DMS79 treated with DMSO at 0.1 percent for 48 hours (cell line): ENCODE data around the gene MYO18A.

Experiments
- DNase-seq: peaks from one replicate; lab custom pipeline; 2025; lab: John Stamatoyannopoulos, UW

Gene MYO18A

DNA sequence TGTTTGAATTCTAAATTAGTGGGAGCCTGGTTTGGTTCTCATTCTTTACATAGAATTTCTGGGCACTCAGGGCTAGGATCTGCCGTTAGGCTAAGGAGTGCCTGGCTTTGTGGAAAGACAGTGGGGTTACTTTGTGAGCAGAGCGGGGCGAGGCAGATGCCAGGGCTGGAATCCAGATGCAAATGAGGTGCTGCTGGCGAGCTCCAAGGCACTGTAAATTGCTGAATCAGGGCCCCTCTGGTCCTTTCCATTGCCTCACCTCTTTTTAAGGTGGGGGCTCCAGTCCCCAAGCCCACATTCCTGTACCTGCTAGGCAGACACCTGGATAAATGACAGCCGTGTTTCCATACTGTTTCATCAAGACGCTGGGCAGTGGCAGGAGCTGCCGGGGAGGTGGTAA, 103.5 kb downstream of the MYO18A start:
- no peak for DNase-seq

DNA sequence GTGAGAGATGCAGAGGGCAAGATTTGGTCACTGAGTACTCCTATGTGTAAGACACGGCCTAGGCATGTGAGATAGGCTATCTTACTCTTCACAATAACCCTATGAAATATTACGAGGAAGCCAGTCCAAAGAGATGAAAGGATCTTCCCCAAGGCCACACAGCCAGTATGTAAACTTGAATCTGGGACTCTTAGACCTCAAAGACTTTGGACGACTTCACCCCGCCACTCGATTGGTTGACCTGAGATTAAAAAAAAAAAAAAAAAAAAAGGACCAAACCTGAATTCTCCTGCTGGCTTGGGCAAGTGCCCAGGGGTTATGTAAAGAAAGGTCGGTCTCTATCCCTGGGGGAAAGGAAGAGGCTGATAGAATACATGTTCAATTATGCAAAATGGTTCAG, 104.1 kb downstream of the MYO18A start:
- no peak for DNase-seq

DNA sequence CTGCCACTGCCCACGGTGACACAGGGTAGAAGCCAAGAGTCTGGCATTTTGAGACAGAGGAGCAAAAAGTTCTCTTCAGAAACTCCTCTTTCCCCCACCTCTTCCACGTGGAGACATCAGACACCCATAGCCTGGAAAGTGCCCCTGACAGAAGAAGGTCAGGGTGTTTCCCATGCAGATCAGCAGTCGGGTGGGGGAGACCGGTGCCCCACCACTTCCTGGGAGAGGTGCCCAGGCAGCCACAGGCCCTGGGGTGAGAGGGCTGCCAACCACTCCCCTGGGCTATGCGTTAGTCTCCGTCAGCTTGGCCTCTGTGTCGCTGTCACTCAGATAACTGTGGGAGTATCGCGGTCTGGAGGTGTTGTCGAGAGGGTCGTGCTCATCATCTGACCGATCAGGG, 105.7 kb downstream of the MYO18A start:
- no peak for DNase-seq

DNA sequence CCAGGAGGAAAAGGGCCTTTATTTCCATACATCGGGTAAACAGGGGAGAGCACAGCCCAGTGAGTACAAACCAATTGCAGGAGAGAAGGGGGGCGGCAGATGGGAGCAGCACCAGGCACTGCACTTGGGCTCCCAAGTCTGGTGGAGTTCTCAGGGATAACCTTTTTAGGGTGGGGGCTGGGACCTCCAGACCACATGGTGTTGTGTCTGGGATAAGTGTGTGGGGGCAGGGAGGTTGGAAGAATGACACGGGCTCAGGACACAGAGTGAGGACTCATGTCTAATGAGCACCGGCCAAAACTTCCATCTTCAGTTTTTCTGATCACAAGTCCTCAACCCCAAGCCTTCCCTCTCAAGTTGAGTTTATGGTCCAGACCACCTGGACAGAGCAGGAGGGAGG, 106.7 kb downstream of the MYO18A start:
- no peak for DNase-seq

GRCh38 chr17:29073045-29073444, 107.2 kb downstream of the MYO18A start:
- DNase-seq, result no peak

- no peak for DNase-seq
Observed at GRCh38 chr17:29071303-29071702, 108.9 kb downstream of the MYO18A start.

DNA sequence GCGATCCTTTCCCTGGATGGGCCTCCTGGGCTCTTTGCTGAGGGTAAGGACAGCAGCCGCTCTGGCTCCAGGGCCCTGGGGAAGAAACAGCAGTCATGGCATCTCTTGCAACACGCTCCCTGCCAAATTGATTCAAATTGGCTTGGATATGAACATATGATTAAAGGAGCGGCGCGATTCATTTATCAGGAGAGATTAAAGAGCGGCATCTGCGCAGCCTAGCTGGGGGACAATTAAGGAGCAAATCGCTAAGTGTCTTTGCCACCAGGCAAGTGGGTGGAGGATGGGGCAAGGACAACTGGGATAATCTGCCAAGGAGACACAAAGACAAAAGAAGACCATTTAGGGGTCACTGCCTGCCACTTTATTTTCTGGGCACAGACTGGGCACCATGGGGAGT, 109.4 kb downstream of the MYO18A start:
- no peak for DNase-seq

- no peak for DNase-seq
Observed at GRCh38 chr17:29070308-29070707, 109.9 kb downstream of the MYO18A start.

- no peak for DNase-seq
Observed at GRCh38 chr17:29069526-29070041, 110.6 kb downstream of the MYO18A start.

DNA sequence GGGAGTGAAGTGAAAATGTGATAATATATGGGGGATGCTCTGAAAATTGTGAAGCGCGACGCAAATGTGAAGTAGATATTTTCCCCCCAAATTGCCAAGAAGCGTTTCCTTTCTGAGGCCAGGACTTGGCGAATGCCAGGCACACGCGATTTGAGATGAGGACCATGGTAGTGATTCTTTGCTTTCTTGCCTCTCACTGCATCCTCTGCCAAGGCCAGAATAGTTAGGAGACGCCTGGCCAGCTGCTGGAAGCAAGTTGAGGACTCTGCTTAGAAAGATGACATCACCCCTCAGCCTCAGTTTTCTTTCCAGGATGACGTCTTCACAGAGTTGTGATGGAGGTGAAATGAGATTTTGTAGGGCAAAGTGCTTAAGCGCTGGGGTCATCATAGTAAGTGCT, 111.4 kb downstream of the MYO18A start:
- DNase-seq, result no peak

GRCh38 chr17:29066606-29067005, 113.6 kb downstream of the MYO18A start:
- DNase-seq, result no peak

DNA sequence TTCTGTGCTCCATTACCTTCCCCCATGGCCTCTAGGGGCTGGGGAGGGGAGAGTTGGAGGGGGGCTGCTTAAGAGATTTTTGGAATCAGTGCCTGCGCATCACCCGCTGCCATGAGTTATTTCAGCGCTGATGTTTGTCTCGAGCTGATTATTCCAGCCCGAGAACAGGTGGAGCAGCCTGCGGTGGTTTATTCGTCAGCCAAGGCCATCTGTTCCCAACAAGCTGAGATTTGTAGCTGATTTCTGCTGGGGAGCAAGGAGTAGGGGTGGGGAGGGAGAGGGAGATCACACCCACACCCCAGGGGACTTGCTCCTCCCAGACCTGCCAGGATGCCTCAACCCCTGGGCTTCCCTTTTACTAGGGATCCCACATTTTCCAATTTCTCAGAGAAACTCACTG, 114.2 kb downstream of the MYO18A start:
- DNase-seq, result no peak

- no peak for DNase-seq
Observed at GRCh38 chr17:29063992-29064391, 116.2 kb downstream of the MYO18A start.

- no peak for DNase-seq
Observed at GRCh38 chr17:29062215-29062614, 118.0 kb downstream of the MYO18A start.

DNA sequence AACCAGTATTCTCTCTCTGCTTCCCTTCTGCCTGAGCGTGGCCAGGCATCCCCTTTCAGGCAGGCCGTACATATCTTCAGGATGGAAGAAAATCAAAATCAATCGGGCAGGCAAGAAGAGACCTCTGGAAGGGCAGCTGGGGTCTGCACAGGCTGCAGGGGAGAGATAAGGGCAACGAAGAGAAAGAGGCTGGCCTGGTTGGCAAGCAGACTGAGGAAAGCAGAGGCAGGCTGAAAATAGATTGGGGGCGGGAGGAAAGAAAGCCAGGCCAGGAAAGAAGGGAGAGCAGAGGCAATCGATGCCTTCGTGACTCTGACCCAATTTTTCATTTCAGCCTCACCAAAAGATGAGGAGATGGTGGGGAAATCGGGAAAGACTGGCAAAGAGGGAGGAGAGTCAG, 119.2 kb downstream of the MYO18A start:
- DNase-seq, result no peak

DNA sequence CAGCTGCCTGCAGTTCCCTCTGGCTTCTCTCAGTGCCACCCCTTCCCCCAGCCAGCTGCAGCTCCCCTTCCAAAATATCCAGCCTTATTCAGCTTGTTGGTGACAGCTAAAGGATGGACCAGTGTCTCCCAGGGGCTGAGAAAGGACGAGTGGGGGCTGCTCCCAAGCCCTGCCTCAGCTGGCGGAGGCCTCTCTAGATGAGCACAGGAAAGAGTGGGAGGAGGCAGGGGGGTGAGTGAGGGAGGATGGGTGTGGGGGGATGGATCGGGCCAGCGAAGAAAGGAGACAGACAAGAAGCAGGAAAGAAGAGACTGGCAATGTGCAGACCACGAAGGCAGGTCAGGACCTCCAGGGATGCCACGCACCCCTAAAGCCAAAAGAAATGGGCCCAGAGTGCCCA, 119.7 kb downstream of the MYO18A start:
- no peak for DNase-seq

- no peak for DNase-seq
Observed at GRCh38 chr17:29059281-29059680, 120.9 kb downstream of the MYO18A start.

DNA sequence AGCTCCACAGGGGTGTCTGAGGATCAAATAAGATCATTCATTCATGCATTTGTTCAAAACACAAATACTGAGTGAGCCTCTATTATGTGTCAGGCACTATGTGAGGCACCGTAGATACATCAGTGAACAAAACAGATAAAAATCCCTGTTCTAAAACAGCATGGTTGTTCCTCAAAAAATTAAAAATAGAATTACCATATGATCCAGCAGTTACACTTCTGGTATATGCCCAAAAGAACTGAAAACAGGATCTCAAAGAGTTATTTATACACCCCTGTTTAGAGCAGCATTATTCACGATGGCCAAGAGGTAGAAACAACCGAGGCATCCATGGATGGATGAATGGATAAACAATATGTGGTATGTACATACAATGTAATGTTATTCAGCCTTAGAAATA, 121.8 kb downstream of the MYO18A start:
- no peak for DNase-seq

- no peak for DNase-seq
Observed at GRCh38 chr17:29057361-29057760, 122.8 kb downstream of the MYO18A start.

- DNase-seq, result no peak
Observed at GRCh38 chr17:29054835-29055234, 125.4 kb downstream of the MYO18A start.

- no peak for DNase-seq
Observed at GRCh38 chr17:29051731-29052130, 128.5 kb downstream of the MYO18A start.

GRCh38 chr17:29051194-29051593, 129.0 kb downstream of the MYO18A start:
- no peak for DNase-seq

DNA sequence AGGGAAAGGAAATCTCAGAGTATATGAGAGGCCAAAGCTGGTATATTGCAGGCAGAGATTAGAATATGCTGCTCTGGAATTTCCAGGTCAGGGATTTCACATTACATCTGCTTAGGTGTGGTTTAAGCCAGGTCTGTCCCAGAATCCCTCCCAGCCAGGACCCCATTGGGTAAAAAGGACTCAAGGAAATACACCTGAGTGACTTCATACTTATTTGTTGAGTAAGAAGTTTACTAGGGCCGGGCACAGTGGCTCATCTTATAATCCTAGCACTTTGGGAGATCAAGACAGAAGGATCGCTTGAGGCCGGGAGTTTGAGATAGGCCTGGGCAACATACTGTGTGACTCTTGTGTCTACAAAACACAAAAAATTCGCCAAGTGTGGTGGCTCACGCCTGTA, 130.0 kb downstream of the MYO18A start:
- no peak for DNase-seq

- DNase-seq, result no peak
Observed at GRCh38 chr17:29049541-29050145, 130.6 kb downstream of the MYO18A start.
